Measurements from ENCODE around the gene ARHGEF7.

ARHGEF7 gene

DNA sequence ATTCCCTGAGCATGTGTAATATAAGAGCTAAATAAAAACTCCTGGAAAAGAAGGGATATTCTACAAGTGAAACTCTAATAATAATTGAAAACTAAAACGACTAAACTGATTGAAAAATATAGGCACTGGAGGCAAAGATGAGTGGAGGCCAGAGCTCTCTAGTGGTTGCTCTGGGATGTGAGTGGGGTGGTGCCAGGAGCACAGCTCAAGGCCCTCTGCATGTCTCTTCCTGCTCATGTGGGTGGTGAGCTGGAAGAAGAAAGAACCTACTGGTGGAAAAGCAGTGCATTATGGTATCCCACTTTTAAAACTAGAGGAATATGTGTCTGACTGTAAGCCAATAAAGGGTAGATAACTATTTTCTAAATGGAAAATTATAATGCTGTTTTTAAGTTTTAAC is 15.8 kb upstream of the ARHGEF7 start:
- Histone ChIP-seq H4K20me1 (ENCODE audit: low read depth, low read length) (no peaks in the 10 kb centered on the region), H3F3A (ENCODE audit: insufficient read depth) (no peaks in the 10 kb centered on the region), H2AFZ (ENCODE audit: low read depth, low read length, severe bottlenecking) (no peak overlapping the region), H3K4me3 (ENCODE audit: insufficient read depth, low read length, poor library complexity, severe bottlenecking) (no peak overlapping the region), H3K9me2 (replicated peaks; ENCODE audit: insufficient read depth, low read length) (no peaks in the 10 kb centered on the region), H3K79me2 (ENCODE audit: insufficient read depth, low read length) (no peaks in the 10 kb centered on the region), H3K4me2 (ENCODE audit: low read depth, low read length, poor library complexity, severe bottlenecking) (no peak overlapping the region), H3K27ac (ENCODE audit: low read depth, low read length) (no peak overlapping the region), H3K9ac (ENCODE audit: low read length) (no peak overlapping the region), H3K27me3 (ENCODE audit: low read length) (no peaks in the 10 kb centered on the region), H3K9me3 (ENCODE audit: insufficient read depth, low read length) (no peaks in the 10 kb centered on the region; the same call in 1 of the 2 replicates), H3K36me3 (ENCODE audit: low read length) (no peaks in the 10 kb centered on the region)
- TF ChIP-seq, protein P1, sequence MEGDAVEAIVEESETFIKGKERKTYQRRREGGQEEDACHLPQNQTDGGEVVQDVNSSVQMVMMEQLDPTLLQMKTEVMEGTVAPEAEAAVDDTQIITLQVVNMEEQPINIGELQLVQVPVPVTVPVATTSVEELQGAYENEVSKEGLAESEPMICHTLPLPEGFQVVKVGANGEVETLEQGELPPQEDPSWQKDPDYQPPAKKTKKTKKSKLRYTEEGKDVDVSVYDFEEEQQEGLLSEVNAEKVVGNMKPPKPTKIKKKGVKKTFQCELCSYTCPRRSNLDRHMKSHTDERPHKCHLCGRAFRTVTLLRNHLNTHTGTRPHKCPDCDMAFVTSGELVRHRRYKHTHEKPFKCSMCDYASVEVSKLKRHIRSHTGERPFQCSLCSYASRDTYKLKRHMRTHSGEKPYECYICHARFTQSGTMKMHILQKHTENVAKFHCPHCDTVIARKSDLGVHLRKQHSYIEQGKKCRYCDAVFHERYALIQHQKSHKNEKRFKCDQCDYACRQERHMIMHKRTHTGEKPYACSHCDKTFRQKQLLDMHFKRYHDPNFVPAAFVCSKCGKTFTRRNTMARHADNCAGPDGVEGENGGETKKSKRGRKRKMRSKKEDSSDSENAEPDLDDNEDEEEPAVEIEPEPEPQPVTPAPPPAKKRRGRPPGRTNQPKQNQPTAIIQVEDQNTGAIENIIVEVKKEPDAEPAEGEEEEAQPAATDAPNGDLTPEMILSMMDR (IDR thresholded peaks at IDR 0.05; ENCODE audit: insufficient read depth, low read length, poor library complexity, severe bottlenecking) = no peak
- no peak for TF ChIP-seq EZH2phosphoT487 (conservative IDR thresholded peaks at IDR 0.05; ENCODE audit: low read length)

DNA sequence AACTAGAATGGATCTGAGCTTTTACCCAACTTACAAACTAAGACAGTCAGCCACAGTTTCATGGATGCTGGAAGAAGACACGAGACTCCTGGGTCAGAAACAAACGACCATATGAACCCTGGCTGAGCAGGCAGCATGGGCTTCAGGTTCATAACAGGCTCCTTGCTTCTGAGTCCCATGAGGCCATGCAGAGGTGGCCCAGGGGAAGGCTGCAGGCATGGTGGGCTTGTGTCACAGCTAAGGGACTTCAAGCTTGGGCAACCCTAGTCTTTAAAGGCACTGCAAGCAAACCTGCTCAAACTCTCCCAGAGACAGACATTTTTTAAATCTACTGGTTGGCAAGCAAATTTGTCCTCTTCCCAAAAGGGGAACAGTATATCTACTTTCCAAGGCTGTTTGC is 5.1 kb upstream of the ARHGEF7 start:
- Histone ChIP-seq H3F3A (ENCODE audit: insufficient read depth) (no peaks in the 10 kb centered on the region), H3K4me2 (ENCODE audit: low read depth, low read length, poor library complexity, severe bottlenecking) (no peak overlapping the region), H3K9ac (ENCODE audit: low read length) (no peak overlapping the region), H3K27ac (ENCODE audit: low read depth, low read length) (no peak overlapping the region), H2AFZ (ENCODE audit: low read depth, low read length, severe bottlenecking) (no peak overlapping the region), H3K36me3 (ENCODE audit: low read length) (no peaks in the 10 kb centered on the region), H4K20me1 (ENCODE audit: low read depth, low read length) (no peaks in the 10 kb centered on the region), H3K9me3 (ENCODE audit: insufficient read depth, low read length) (no peaks in the 10 kb centered on the region), H3K9me2 (replicated peaks; ENCODE audit: insufficient read depth, low read length) (no peaks in the 10 kb centered on the region), H3K4me3 (ENCODE audit: insufficient read depth, low read length, poor library complexity, severe bottlenecking) (no peak overlapping the region), H3K79me2 (ENCODE audit: insufficient read depth, low read length) (no peaks in the 10 kb centered on the region), H3K27me3 (ENCODE audit: low read length) (no peaks in the 10 kb centered on the region)
- no peak for TF ChIP-seq EZH2phosphoT487 (conservative IDR thresholded peaks at IDR 0.05; ENCODE audit: low read length)
- TF ChIP-seq, protein P1 (IDR thresholded peaks at IDR 0.05; ENCODE audit: insufficient read depth, low read length, poor library complexity, severe bottlenecking) = no peak

DNA sequence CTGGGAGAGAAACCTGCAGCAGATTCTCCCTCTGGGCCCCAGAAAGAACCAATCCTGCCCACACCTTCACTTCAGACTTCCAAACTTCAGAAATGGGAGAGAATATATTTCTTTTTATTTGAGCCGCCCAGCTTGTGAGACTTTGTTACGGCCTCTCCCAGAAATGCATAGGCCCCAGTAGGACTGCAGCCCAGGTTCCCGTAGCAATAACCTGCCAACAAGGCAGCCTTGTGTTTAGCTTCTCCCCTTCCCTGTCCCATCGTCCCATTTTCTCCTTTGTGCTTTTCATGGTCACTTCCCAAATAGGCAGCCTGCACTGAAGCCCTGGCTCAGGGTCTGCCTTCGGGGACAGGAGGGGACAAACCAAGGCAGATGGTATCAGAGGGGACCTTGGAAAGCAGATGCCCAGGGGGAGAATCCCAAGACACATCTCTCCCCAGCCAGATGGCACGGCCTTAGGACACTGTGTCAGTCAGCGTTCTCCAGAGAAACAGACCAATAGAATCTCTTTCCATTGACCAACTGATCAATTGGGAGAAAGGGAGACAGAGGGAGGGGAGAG is 3.7 kb upstream of the ARHGEF7 start:
- H3K36me3 ChIP-seq (ENCODE audit: low read length) = no peaks in the 10 kb centered on the region

More for the DNA sequence above, 3.7 kb upstream of the ARHGEF7 start:
- Histone ChIP-seq H3K27ac (ENCODE audit: low read depth, low read length) (no peak overlapping the region), H3K9me2 (replicated peaks; ENCODE audit: insufficient read depth, low read length) (no peaks in the 10 kb centered on the region), H3K27me3 (ENCODE audit: low read length) (no peaks in the 10 kb centered on the region), H4K20me1 (ENCODE audit: low read depth, low read length) (no peaks in the 10 kb centered on the region), H3K4me2 (ENCODE audit: low read depth, low read length, poor library complexity, severe bottlenecking) (no peak overlapping the region), H3K9me3 (ENCODE audit: insufficient read depth, low read length) (no peaks in the 10 kb centered on the region), H2AFZ (ENCODE audit: low read depth, low read length, severe bottlenecking) (no peak overlapping the region), H3K9ac (ENCODE audit: low read length) (no peak overlapping the region), H3K79me2 (ENCODE audit: insufficient read depth, low read length) (no peaks in the 10 kb centered on the region), H3K4me3 (ENCODE audit: insufficient read depth, low read length, poor library complexity, severe bottlenecking) (no peak overlapping the region), H3F3A (ENCODE audit: insufficient read depth) (no peaks in the 10 kb centered on the region)
- no peak for TF ChIP-seq EZH2phosphoT487 (conservative IDR thresholded peaks at IDR 0.05; ENCODE audit: low read length)
- TF ChIP-seq, protein P1 (IDR thresholded peaks at IDR 0.05; ENCODE audit: insufficient read depth, low read length, poor library complexity, severe bottlenecking) = no peak

Data from SU-DHL-6 (cell line).